ENCODE data around the gene CYLC2. TPM values are rescaled to one million over a fixed set of nuclear protein-coding genes. Genes with fewer than 3 reads are reported as not detected.

The CYLC2 gene
- total RNA-seq, 1 experiment from 2014 or later = not detected

- H3K4me1 ChIP-seq (replicated peaks; ENCODE audit: insufficient read depth) = no peaks in the 10 kb centered on the region
- H2AFZ ChIP-seq = no peak overlapping the region
- TF ChIP-seq EZH2 (IDR thresholded peaks at IDR 0.05; ENCODE audit: low read depth) = no peak
- TF ChIP-seq, protein P1, sequence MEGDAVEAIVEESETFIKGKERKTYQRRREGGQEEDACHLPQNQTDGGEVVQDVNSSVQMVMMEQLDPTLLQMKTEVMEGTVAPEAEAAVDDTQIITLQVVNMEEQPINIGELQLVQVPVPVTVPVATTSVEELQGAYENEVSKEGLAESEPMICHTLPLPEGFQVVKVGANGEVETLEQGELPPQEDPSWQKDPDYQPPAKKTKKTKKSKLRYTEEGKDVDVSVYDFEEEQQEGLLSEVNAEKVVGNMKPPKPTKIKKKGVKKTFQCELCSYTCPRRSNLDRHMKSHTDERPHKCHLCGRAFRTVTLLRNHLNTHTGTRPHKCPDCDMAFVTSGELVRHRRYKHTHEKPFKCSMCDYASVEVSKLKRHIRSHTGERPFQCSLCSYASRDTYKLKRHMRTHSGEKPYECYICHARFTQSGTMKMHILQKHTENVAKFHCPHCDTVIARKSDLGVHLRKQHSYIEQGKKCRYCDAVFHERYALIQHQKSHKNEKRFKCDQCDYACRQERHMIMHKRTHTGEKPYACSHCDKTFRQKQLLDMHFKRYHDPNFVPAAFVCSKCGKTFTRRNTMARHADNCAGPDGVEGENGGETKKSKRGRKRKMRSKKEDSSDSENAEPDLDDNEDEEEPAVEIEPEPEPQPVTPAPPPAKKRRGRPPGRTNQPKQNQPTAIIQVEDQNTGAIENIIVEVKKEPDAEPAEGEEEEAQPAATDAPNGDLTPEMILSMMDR (conservative IDR thresholded peaks at IDR 0.05) = no peak
- no peaks in the 10 kb centered on the region for H3K27me3 ChIP-seq (ENCODE audit: insufficient read depth, low read depth)
- H3K36me3 ChIP-seq (ENCODE audit: low read depth) = no peaks in the 10 kb centered on the region
- no peaks in the 10 kb centered on the region for H3K9me3 ChIP-seq (ENCODE audit: insufficient read depth, low read depth)
- no peak overlapping the region for H3K27ac ChIP-seq
- no peaks in the 10 kb centered on the region; the same call in 1 of the 2 replicates for H3K9me2 ChIP-seq (ENCODE audit: insufficient read depth)
- no peaks in the 10 kb centered on the region for H3K79me2 ChIP-seq (ENCODE audit: low read depth)
- H3F3A ChIP-seq (ENCODE audit: insufficient read depth, low read depth) = no peaks in the 10 kb centered on the region
- no peak for DNase-seq
- no TSS peak for BruUV-seq (replicated peaks)
- no peak overlapping the region for H3K4me2 ChIP-seq
- H4K20me1 ChIP-seq (ENCODE audit: insufficient read depth) = no peaks in the 10 kb centered on the region
- intact Hi-C loops (cut with micrococcal nuclease; ENCODE audit: unreplicated experiment) = no loop called here
- ChIA-PET POLR2A (ENCODE audit: unreplicated experiment) (no interaction called here), CTCF (no interaction called here)
- H3K4me3 ChIP-seq = no peak overlapping the region
Observed at GRCh38 chr9:102975251-102975650, 19.9 kb upstream of the CYLC2 start.

DNA sequence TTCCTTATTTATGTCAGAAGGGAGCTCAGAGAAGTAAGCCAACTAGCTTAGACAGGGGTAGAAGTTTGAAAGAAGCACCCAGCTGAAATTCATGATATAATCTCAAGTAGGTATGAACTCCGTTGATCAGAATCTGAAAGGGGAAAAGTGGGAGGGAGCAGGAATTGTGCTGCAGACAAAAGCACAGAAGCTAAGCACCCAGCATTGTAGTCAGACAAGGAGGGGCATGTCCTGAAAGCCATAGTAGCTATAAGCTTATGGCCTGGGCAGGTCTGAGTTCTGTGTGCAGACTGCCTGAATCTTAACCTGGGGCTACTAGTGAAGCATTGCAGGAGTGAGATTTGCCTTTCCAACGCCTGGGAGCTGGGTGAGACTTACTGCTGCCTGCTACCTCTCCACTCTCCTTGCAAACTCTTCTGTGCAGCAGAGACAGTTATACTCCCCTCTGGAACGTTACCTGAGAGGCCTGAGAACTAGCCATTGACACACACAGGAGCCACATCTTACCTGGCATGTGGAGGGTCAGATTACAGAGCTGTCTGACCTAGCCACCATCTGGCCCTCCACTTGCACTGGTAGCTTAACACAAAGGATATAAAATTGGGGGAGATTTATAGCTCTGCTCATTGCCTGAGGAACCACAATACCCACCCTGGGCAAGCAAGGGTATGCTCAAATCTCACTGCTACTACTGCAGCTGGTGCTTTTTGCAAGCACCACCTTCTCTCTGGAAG, 9.8 kb upstream of the CYLC2 start:
- Histone ChIP-seq H3K9me3 (ENCODE audit: insufficient read depth, low read depth) (no peaks in the 10 kb centered on the region), H3K9me2 (ENCODE audit: insufficient read depth) (no peaks in the 10 kb centered on the region), H3K4me1 (replicated peaks; ENCODE audit: insufficient read depth) (no peaks in the 10 kb centered on the region), H3K79me2 (ENCODE audit: low read depth) (no peaks in the 10 kb centered on the region), H3F3A (ENCODE audit: insufficient read depth, low read depth) (no peaks in the 10 kb centered on the region), H3K36me3 (ENCODE audit: low read depth) (no peaks in the 10 kb centered on the region), H3K27me3 (ENCODE audit: insufficient read depth, low read depth) (no peaks in the 10 kb centered on the region), H4K20me1 (ENCODE audit: insufficient read depth) (no peaks in the 10 kb centered on the region), H3K4me3 (no peak overlapping the region), H2AFZ (no peak overlapping the region), H3K27ac (no peak overlapping the region), H3K4me2 (no peak overlapping the region)
- no peak for DNase-seq
- no TSS peak for BruUV-seq (replicated peaks)
- ChIA-PET CTCF (no interaction called here), POLR2A (ENCODE audit: unreplicated experiment) (no interaction called here)
- no peak for TF ChIP-seq EZH2 (IDR thresholded peaks at IDR 0.05; ENCODE audit: low read depth)
- intact Hi-C loops (cut with micrococcal nuclease; ENCODE audit: unreplicated experiment) = no loop called here

- Histone ChIP-seq H2AFZ (no peak overlapping the region), H3F3A (ENCODE audit: insufficient read depth, low read depth) (no peaks in the 10 kb centered on the region), H3K27ac (no peak overlapping the region), H4K20me1 (ENCODE audit: insufficient read depth) (no peaks in the 10 kb centered on the region), H3K4me2 (no peak overlapping the region), H3K36me3 (ENCODE audit: low read depth) (no peaks in the 10 kb centered on the region), H3K9me2 (ENCODE audit: insufficient read depth) (no peaks in the 10 kb centered on the region), H3K79me2 (ENCODE audit: low read depth) (no peaks in the 10 kb centered on the region), H3K27me3 (ENCODE audit: insufficient read depth, low read depth) (no peaks in the 10 kb centered on the region), H3K4me3 (no peak overlapping the region), H3K9me3 (ENCODE audit: insufficient read depth, low read depth) (no peaks in the 10 kb centered on the region), H3K4me1 (replicated peaks; ENCODE audit: insufficient read depth) (no peaks in the 10 kb centered on the region)
- no peak for DNase-seq
- TF ChIP-seq, protein P1 (conservative IDR thresholded peaks at IDR 0.05) = no peak
- no peak for TF ChIP-seq EZH2 (IDR thresholded peaks at IDR 0.05; ENCODE audit: low read depth)
- POLR2A ChIA-PET (ENCODE audit: unreplicated experiment) = no interaction called here
- CTCF ChIA-PET = no interaction called here
- BruUV-seq (replicated peaks) = no TSS peak
- intact Hi-C loops (cut with micrococcal nuclease; ENCODE audit: unreplicated experiment) = no loop called here
Observed at GRCh38 chr9:102986425-102986824, 8.7 kb upstream of the CYLC2 start.

- no peak overlapping the region for H3K27ac ChIP-seq
- H3K36me3 ChIP-seq (ENCODE audit: low read depth) = no peaks in the 10 kb centered on the region
- H3K9me3 ChIP-seq (ENCODE audit: insufficient read depth, low read depth) = no peaks in the 10 kb centered on the region
- no peak overlapping the region for H3K4me3 ChIP-seq
- POLR2A ChIA-PET (ENCODE audit: unreplicated experiment) = no interaction called here
- no peak for DNase-seq
- H3K27me3 ChIP-seq (ENCODE audit: insufficient read depth, low read depth) = no peaks in the 10 kb centered on the region
- no peak overlapping the region for H3K4me2 ChIP-seq
- TF ChIP-seq, protein P1 (conservative IDR thresholded peaks at IDR 0.05) = no peak
- TF ChIP-seq EZH2 (IDR thresholded peaks at IDR 0.05; ENCODE audit: low read depth) = no peak
- H3K4me1 ChIP-seq (replicated peaks; ENCODE audit: insufficient read depth) = no peaks in the 10 kb centered on the region
- no TSS peak for BruUV-seq (replicated peaks)
- H4K20me1 ChIP-seq (ENCODE audit: insufficient read depth) = no peaks in the 10 kb centered on the region
- no peak overlapping the region for H2AFZ ChIP-seq
- H3F3A ChIP-seq (ENCODE audit: insufficient read depth, low read depth) = no peaks in the 10 kb centered on the region
- intact Hi-C loops (cut with micrococcal nuclease; ENCODE audit: unreplicated experiment) = no loop called here
- no peaks in the 10 kb centered on the region for H3K9me2 ChIP-seq (ENCODE audit: insufficient read depth)
- CTCF ChIA-PET = no interaction called here
- H3K79me2 ChIP-seq (ENCODE audit: low read depth) = no peaks in the 10 kb centered on the region
Observed at GRCh38 chr9:103003689-103004088, 8.6 kb downstream of the CYLC2 start.
